Liver (tissue), 3 donors: ENCODE measurements around the gene SREBF1.

Source experiments
- ATF3 ChIP-seq: IDR thresholded peaks from 2 replicates; pipeline ENCODE4 v1.6.1; 2016; ENCODE audit warnings: antibody characterized with exemption
- CTCF ChIP-seq: fragments of 150-350 bp; IDR thresholded peaks from 2 replicates; pipeline ENCODE4 v1.5.1; 2017; ENCODE audit warnings: improper control_type of control experiment, low read depth, low read length; ENCODE audit not compliant: missing input control
- EGR1 ChIP-seq, 2 donors: IDR thresholded peaks; 2 replicates each; pipeline ENCODE4 v1.6.1; 2016 to 2018; ENCODE audit warnings: antibody characterized with exemption in 2 of 2, low read depth in 2 of 2
- JUND ChIP-seq, 2 donors: IDR thresholded peaks; 2 replicates each; pipeline ENCODE4 v1.6.1; 2016; ENCODE audit warnings: antibody characterized with exemption in 2 of 2
- TAF1 ChIP-seq: conservative IDR thresholded peaks from 2 replicates; pipeline ENCODE4 v1.6.1; 2016; ENCODE audit warnings: antibody characterized with exemption, mild to moderate bottlenecking
- ZBTB33 ChIP-seq: IDR thresholded peaks from 2 replicates; pipeline ENCODE4 v1.6.1; 2016; ENCODE audit warnings: antibody characterized with exemption
- TF ChIP-seq, protein P1 (sequence below): IDR thresholded peaks from 2 replicates; pipeline ENCODE4 v1.6.1; 2016; ENCODE audit warnings: antibody characterized with exemption
- donor health status: healthy.
- donor health status: healthy.

- TF ChIP-seq EGR1 (IDR thresholded peaks at IDR 0.05; ENCODE audit: low read depth in 2 of 2) (no peak), ZBTB33 (no peak), JUND (IDR thresholded peaks at IDR 0.05) (no peak), TAF1 (no peak), ATF3 (no peak), CTCF (no peak)
- TF ChIP-seq, protein P1, sequence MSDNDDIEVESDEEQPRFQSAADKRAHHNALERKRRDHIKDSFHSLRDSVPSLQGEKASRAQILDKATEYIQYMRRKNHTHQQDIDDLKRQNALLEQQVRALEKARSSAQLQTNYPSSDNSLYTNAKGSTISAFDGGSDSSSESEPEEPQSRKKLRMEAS, result no peak
Measured at GRCh38 chr17:17768424-17769088, 68.2 kb downstream of the SREBF1 start.
